SJCRH30 (cell line): Measurements from ENCODE around the gene TRPC5OS. TPM values are rescaled to one million over a fixed set of nuclear protein-coding genes. Genes with fewer than 3 reads are reported as not detected.

ENCODE experiments used
- DNase-seq, 2 experiments: peaks; one replicate each; pipeline ENCODE4 v3.0.0-alpha.2; 2015 to 2020
- H3K27ac ChIP-seq: fragments of 250-450 bp; sonication (Bioruptor Pico); 2 replicates; pipeline ENCODE4 v1.5.1; 2020; ENCODE audit warnings: mild to moderate bottlenecking, moderate library complexity
- H3K27me3 ChIP-seq: fragments of 250-450 bp; sonication (Bioruptor Pico); 2 replicates; pipeline ENCODE4 v1.5.1; 2020; ENCODE audit warnings: mild to moderate bottlenecking, moderate library complexity
- H3K36me3 ChIP-seq: fragments of 250-450 bp; sonication (Bioruptor Pico); 2 replicates; pipeline ENCODE4 v1.5.1; 2020; ENCODE audit warnings: mild to moderate bottlenecking, moderate library complexity
- H3K4me1 ChIP-seq: fragments of 250-450 bp; sonication (Bioruptor Pico); 2 replicates; pipeline ENCODE4 v1.5.1; 2020; ENCODE audit warnings: mild to moderate bottlenecking, moderate library complexity
- H3K4me3 ChIP-seq: fragments of 250-450 bp; sonication (Bioruptor Pico); 2 replicates; pipeline ENCODE4 v1.5.1; 2020; ENCODE audit warnings: mild to moderate bottlenecking, moderate library complexity
- H3K9me3 ChIP-seq: fragments of 250-450 bp; sonication (Bioruptor Pico); replicated peaks from 2 replicates; pipeline ENCODE4 v1.5.1; 2020; ENCODE audit warnings: mild to moderate bottlenecking, moderate library complexity
- total RNA-seq: library from RNA; depleted of rRNA; stranded (reverse); fragments of >200 nt; shearing (Covaris generic); gene quantifications from 2 replicates; pipeline ENCODE4 v1.2.3, GENCODE V29; 2014; rRNA removed

The TRPC5OS gene
- not detected in 2 replicates for total RNA-seq

DNA sequence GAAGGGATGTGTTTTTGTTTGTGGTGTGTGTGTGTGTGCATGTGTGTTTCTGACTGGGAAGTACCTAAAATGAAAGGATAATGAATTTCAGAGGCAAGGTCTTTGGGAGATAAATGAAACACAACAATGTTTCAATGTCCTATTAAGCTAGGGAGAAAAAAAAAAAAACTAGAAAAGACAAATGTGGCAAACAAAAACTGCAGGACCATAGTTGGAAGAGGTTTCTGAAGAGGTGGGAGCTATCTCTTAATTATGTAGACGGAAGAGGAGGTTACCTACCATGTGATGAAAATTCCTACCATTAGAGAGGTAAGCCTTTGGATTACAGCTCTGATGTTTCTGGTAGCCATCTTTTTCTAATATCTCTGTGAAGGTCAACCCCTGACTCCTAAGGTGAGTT lies at the start of gene TRPC5OS:
TSS of gene TRPC5OS (plus strand) at position 301 of the 400 bp plus-strand sequence. CDS start 25,669 bp downstream, outside the sequence.
- Histone ChIP-seq H3K9me3 (no peaks in the 10 kb centered on the region; the same call in 1 of the 2 replicates), H3K4me3 (no peak within 1 kb of the TSS), H3K4me1 (no peaks in the 10 kb centered on the region), H3K36me3 (no peaks in the 10 kb centered on the region), H3K27ac (no peak within 1 kb of the TSS), H3K27me3 (no peaks in the 10 kb centered on the region)
- DNase-seq = no peak

GRCh38 chrX:111829345-111829744 lies 46.6 kb upstream of the TRPC5OS start:
- DNase-seq = no peak
- no peaks in the 10 kb centered on the region for H3K36me3 ChIP-seq
- H3K9me3 ChIP-seq = no peaks in the 10 kb centered on the region; the same call in 1 of the 2 replicates
- H3K4me3 ChIP-seq = no peak overlapping the region
- no peaks in the 10 kb centered on the region for H3K27me3 ChIP-seq
- H3K27ac ChIP-seq = no peak overlapping the region
- no peaks in the 10 kb centered on the region; the same call in none of the 2 replicates for H3K4me1 ChIP-seq

DNA sequence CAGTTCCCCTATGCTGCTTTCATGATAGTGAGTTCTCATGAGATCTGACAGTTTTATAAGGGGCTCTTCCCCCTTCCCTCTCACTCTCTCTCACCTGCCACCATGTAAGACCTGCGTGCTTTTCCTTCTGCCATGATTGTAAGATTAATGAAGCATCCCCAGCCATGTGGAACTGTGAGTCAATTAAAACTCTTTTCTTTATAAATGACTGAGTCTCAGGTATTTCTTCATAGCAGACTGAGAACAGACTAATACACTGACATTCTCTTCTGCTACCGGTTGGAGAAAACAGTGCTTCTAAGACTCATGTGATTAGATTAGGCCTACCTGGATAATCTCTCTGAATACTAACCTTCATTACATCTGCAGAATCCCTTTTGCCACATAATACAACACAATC lies 45.4 kb upstream of the TRPC5OS start:
- Histone ChIP-seq H3K4me3 (no peak overlapping the region), H3K4me1 (no peaks in the 10 kb centered on the region; the same call in none of the 2 replicates), H3K36me3 (no peaks in the 10 kb centered on the region), H3K9me3 (no peaks in the 10 kb centered on the region), H3K27ac (no peak overlapping the region), H3K27me3 (no peaks in the 10 kb centered on the region)
- DNase-seq = no peak

GRCh38 chrX:111831343-111831742 lies 44.6 kb upstream of the TRPC5OS start:
- Histone ChIP-seq H3K36me3 (no peaks in the 10 kb centered on the region), H3K27me3 (no peaks in the 10 kb centered on the region), H3K9me3 (no peaks in the 10 kb centered on the region), H3K4me3 (no peak overlapping the region), H3K4me1 (peaks cover 6% of the 10 kb centered on the region), H3K27ac (no peak overlapping the region)
- peak; percentile 33 to 39 for DNase-seq

GRCh38 chrX:111837197-111837596 lies 38.8 kb upstream of the TRPC5OS start:
- Histone ChIP-seq H3K9me3 (no peaks in the 10 kb centered on the region), H3K27ac (no peak overlapping the region), H3K27me3 (no peaks in the 10 kb centered on the region), H3K4me1 (peaks cover 19% of the 10 kb centered on the region), H3K4me3 (no peak overlapping the region), H3K36me3 (no peaks in the 10 kb centered on the region)
- peak; percentile 53 to 79 for DNase-seq

GRCh38 chrX:111847491-111848133 lies 28.4 kb upstream of the TRPC5OS start:
- Histone ChIP-seq H3K27me3 (no peaks in the 10 kb centered on the region), H3K4me3 (no peak overlapping the region), H3K4me1 (no peaks in the 10 kb centered on the region), H3K9me3 (no peaks in the 10 kb centered on the region), H3K36me3 (no peaks in the 10 kb centered on the region), H3K27ac (no peak overlapping the region)
- no peak for DNase-seq

DNA sequence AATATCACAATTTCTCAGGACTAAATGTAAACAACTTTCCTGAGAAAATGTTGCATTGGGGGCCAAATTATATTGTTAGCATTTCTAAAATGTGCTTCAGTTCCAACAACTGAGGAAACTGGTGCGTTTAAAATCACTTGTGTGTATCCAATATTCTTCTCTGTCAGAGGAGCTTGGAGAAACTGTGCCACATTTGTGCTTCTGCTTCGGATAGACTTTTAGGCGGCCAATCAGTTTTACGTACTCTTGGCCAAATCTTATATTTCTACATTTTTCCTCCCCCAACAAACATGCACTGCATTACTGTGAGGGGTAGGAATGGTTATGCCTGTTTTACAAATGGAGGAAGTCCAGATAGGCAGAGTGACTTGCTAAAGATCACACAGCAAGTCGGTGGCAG lies 27.4 kb upstream of the TRPC5OS start:
- H3K27me3 ChIP-seq = no peaks in the 10 kb centered on the region
- no peaks in the 10 kb centered on the region for H3K4me1 ChIP-seq
- no peaks in the 10 kb centered on the region for H3K9me3 ChIP-seq
- no peak overlapping the region for H3K4me3 ChIP-seq
- no peaks in the 10 kb centered on the region for H3K36me3 ChIP-seq
- DNase-seq = no peak
- no peak overlapping the region for H3K27ac ChIP-seq

DNA sequence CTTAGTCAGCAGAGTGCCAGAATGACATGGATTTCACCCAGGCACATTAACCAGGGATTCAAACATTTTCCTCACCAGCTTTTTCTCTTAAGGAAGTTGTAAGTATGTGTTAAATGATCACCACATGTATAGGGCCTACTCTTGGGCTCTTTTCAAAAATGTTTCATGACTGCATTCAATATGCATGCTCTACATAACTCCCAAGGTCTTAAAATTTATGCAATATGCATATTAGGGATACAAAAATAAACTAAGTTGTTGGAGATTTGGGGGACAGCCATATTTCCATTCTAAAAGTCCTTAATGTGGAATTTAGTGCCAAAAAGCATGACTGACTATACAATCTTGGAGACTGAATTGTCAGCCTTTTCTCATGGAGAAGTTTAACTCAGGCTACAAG lies 25.0 kb upstream of the TRPC5OS start:
- no peaks in the 10 kb centered on the region for H3K27me3 ChIP-seq
- H3K4me3 ChIP-seq = no peak overlapping the region
- H3K9me3 ChIP-seq = no peaks in the 10 kb centered on the region; the same call in 1 of the 2 replicates
- no peaks in the 10 kb centered on the region for H3K36me3 ChIP-seq
- no peak for DNase-seq
- no peak overlapping the region for H3K27ac ChIP-seq
- H3K4me1 ChIP-seq = no peaks in the 10 kb centered on the region

DNA sequence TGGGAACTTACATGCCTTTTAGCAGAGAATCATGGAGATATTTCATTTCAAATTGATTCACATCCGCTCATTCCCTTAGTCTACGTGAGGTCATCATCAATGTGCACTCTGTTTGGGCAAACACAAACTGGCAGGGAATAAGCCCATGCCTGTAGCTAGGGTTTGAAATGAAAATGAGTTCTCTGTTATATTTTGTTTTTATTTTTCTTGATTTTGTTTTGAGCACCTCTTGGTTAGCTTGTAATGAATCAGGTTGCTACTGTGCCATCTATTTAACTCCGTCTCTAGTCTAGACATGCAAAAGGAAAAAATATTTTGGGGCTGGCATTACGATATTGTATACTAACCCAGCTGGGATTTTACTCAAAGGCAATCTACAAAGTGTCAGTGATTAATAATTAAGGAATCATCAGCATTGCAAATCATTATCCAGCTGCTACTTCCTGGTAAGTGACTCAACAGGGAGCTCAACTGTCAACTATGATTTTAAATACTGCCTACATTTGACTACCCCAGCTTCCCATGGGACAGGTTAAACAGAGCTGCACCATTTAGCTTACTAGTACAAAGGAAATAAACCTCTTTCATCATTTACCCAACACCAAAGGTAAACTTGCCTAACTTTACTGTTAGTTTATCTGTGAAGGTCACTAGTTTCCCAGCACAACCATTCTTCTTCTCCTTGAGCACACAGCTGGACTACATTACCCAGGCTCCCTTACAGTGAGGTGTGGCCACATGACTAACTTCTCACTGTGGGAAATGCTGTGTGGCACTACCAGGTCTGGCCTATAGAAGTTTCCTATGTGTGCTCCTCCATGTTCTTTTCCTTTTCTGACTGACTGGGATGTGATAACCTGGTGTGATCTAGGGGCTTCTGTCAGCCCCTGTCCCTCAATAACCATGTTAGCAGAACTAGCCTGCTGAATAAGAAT lies 21.2 kb upstream of the TRPC5OS start:
- no peak overlapping the region for H3K4me3 ChIP-seq
- H3K9me3 ChIP-seq = no peaks in the 10 kb centered on the region; the same call in 1 of the 2 replicates
- H3K4me1 ChIP-seq = no peaks in the 10 kb centered on the region
- H3K36me3 ChIP-seq = no peaks in the 10 kb centered on the region
- no peaks in the 10 kb centered on the region for H3K27me3 ChIP-seq
- DNase-seq = peak in 1 of 2 experiments; percentile 42
- H3K27ac ChIP-seq = no peak overlapping the region

DNA sequence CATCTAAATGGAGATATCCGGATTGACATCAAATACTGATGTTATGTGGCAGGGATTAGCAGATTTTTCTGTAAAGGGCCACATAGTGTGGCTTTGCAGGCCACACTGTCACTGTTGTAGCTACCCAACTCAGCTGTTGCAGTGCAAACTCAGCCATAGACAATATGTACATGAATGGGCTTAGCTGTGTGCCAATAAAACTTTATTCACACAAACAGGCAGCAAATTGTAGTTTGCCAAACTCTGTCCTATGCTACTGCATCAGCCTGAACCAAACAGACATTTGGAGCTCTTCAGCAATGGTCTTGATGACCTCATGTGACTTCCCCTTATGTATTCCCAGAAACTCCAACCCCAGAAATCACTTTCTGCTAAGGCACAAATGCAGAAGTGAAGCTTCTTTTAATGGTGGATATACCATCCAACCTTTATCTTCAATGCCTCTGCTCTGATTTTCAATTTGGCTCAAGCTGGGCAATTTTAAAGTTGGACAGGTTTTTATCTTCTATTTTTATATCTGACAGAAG lies 18.4 kb upstream of the TRPC5OS start:
- Histone ChIP-seq H3K4me3 (no peak overlapping the region), H3K4me1 (no peaks in the 10 kb centered on the region), H3K27ac (no peak overlapping the region), H3K27me3 (no peaks in the 10 kb centered on the region), H3K9me3 (no peaks in the 10 kb centered on the region; the same call in 1 of the 2 replicates), H3K36me3 (no peaks in the 10 kb centered on the region)
- no peak for DNase-seq

GRCh38 chrX:111861605-111862004 lies 14.4 kb upstream of the TRPC5OS start:
- H3K27ac ChIP-seq = no peak overlapping the region
- H3K9me3 ChIP-seq = no peaks in the 10 kb centered on the region
- no peak overlapping the region for H3K4me3 ChIP-seq
- no peak for DNase-seq
- no peaks in the 10 kb centered on the region for H3K36me3 ChIP-seq
- no peaks in the 10 kb centered on the region for H3K27me3 ChIP-seq
- H3K4me1 ChIP-seq = peaks cover 10% of the 10 kb centered on the region

- Histone ChIP-seq H3K27ac (peak overlapping the region; percentile 76), H3K9me3 (no peaks in the 10 kb centered on the region; the same call in 1 of the 2 replicates), H3K4me3 (no peak overlapping the region), H3K4me1 (peaks cover 22% of the 10 kb centered on the region), H3K27me3 (no peaks in the 10 kb centered on the region), H3K36me3 (no peaks in the 10 kb centered on the region)
- no peak for DNase-seq
Observed at GRCh38 chrX:111867236-111867635, 8.7 kb upstream of the TRPC5OS start.

- Histone ChIP-seq H3K4me1 (peaks cover 22% of the 10 kb centered on the region), H3K36me3 (no peaks in the 10 kb centered on the region), H3K9me3 (no peaks in the 10 kb centered on the region; the same call in 1 of the 2 replicates), H3K27me3 (no peaks in the 10 kb centered on the region), H3K27ac (no peak overlapping the region), H3K4me3 (no peak overlapping the region)
- DNase-seq = peak in 1 of 2 experiments; percentile 46
Observed at GRCh38 chrX:111868726-111869638, 7.0 kb upstream of the TRPC5OS start.

DNA sequence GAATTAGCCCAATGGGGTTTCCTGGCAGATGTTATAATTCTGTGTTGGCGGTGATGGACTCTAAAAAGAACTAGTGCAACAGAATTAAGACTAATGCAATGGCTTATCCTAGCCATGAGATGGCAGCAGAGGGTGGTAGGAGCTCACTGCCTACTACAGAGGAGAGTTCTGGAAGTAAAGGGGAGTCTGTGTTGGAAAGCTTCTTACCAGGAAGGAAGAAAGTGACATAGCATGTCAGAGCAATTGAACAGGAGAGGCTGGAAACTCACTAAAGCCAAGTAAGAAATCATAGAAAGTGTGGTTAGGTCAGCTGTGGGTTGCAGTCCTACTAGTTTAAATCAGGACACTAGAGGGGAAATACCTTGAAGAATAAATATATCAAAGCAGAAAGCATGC lies 6.3 kb upstream of the TRPC5OS start:
- H3K4me1 ChIP-seq = peaks cover 22% of the 10 kb centered on the region
- no peaks in the 10 kb centered on the region for H3K27me3 ChIP-seq
- DNase-seq = peak; percentile 60 to 87
- no peak overlapping the region for H3K27ac ChIP-seq
- H3K4me3 ChIP-seq = no peak overlapping the region
- no peaks in the 10 kb centered on the region; the same call in 1 of the 2 replicates for H3K9me3 ChIP-seq
- no peaks in the 10 kb centered on the region for H3K36me3 ChIP-seq
